ENCODE data around the gene NUBP2. TPM values are rescaled to one million over a fixed set of nuclear protein-coding genes. Genes with fewer than 3 reads are reported as not detected.

NUBP2 gene
- total RNA-seq, 1 experiment from 2014 or later, result 103 TPM

DNA sequence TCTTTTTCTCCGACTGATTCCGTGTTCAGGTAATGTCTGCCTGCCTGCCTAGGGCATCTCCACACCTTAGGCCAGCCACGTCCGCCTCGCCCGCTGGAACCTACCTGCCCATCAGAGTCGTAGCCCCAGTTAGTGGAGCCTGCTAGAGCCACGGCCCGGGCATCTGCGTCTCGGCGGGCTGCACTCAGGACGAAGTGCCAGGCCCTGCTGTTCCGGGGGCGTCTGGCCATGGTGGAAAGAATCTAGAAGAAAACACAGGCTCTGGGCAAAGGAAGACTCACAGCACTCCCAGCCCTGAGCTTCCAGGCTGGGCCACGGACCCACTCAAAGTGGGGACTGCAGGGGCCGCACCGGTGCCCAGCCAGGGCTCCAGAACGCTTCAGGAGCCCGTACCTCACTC lies 1.5 kb upstream of the NUBP2 start (continued):
- TF ChIP-seq ZNF274 (IDR thresholded peaks at IDR 0.05; ENCODE audit: low read depth, low read length), result no peak
- no peak for TF ChIP-seq JUND (IDR thresholded peaks at IDR 0.05)
- no peak for TF ChIP-seq ELF1 (IDR thresholded peaks at IDR 0.05; ENCODE audit: borderline replicate concordance, low read depth)
- TF ChIP-seq RAD21 (IDR thresholded peaks at IDR 0.05; ENCODE audit: low read depth), result no peak
- no peak for TF ChIP-seq POLR2A (IDR thresholded peaks at IDR 0.05; ENCODE audit: borderline replicate concordance, extremely low read depth, insufficient read depth, insufficient read length)
- TF ChIP-seq SRF (IDR thresholded peaks at IDR 0.05; ENCODE audit: low read depth), result no peak
- TF ChIP-seq TCF7L2 (IDR thresholded peaks at IDR 0.05; ENCODE audit: borderline replicate concordance, extremely low read depth, insufficient read depth, insufficient read length), result no peak
- no peak for TF ChIP-seq EZH2 (IDR thresholded peaks at IDR 0.05)
- no peak for TF ChIP-seq YY1 (IDR thresholded peaks at IDR 0.05; ENCODE audit: extremely low read depth, insufficient replicate concordance, low read depth, low read length)

GRCh38 chr16:1781758-1782407 lies 877 bp upstream of the NUBP2 start:
- Histone ChIP-seq H3K4me3 (replicated peaks in 1 of 2; ENCODE audit: low read depth in 1 of 2, low read length in 2 of 2) (peak overlapping the region; percentile 79 to 88), H3K36me3 (ENCODE audit: control insufficient read depth in 1 of 2, insufficient read depth in 2 of 2, low read length in 2 of 2) (peaks cover 0 to 5% of the 10 kb centered on the region in 2 experiments; a peak in 2 of 4 replicates), H3K4me2 (ENCODE audit: low read length) (peak overlapping the region; percentile 97), H4K20me1 (ENCODE audit: insufficient read depth) (no peaks in the 10 kb centered on the region), H3K4me1 (ENCODE audit: control insufficient read depth in 1 of 2, insufficient read depth in 2 of 2, low read length in 2 of 2) (peaks cover 0 to 22% of the 10 kb centered on the region in 2 experiments; a peak in 3 of 4 replicates), H3K9me2 (ENCODE audit: insufficient read depth) (no peaks in the 10 kb centered on the region), H3K9me3 (ENCODE audit: control insufficient read depth in 1 of 2, insufficient read depth in 1 of 2, low read depth in 1 of 2, low read length in 2 of 2) (no peaks in the 10 kb centered on the region), H3K79me2 (ENCODE audit: insufficient read depth, low read length) (peaks cover 45% of the 10 kb centered on the region), H3K27me3 (ENCODE audit: insufficient read depth, low read length) (no peaks in the 10 kb centered on the region), H3K27ac (ENCODE audit: low read depth, low read length) (peak overlapping the region; percentile 78), H2AFZ (ENCODE audit: low read depth, low read length, poor library complexity, severe bottlenecking) (no peak overlapping the region), H3K9ac (ENCODE audit: low read length) (peak overlapping the region; percentile 88)
- ATAC-seq (peak; percentile 11), DNase-seq (ENCODE audit: low read depth, low spot score) (no peak)
- RAD21 ChIA-PET (ENCODE audit: low non-redundant PET in 1 of 2, low total read pairs in 2 of 2, uncharacterized antibody in 2 of 2, unreplicated experiment in 2 of 2), result no interaction called here
- TF ChIP-seq POLR2AphosphoS5 (IDR thresholded peaks at IDR 0.05; ENCODE audit: low read depth, low read length), result peak; percentile 28; the same call in 1 of the 2 replicates
- no peak for TF ChIP-seq POLR2A (IDR thresholded peaks at IDR 0.05; ENCODE audit: borderline replicate concordance, extremely low read depth, insufficient read depth, insufficient read length)
- TF ChIP-seq ZFX (IDR thresholded peaks at IDR 0.05), result peak; percentile 51; the same call in 1 of the 2 replicates
- CTCF ChIA-PET, result interaction anchor here (1.0 to 1.2 kb wide), 5 partner anchors 8 to 150 kb away, joined by 3 to 13 read pairs (median 5); partner anchors contain the start of genes EME2, MAPK8IP3 and MRPS34
- intact Hi-C loops (cut with micrococcal nuclease), result loop anchor here (1.0 to 2.0 kb wide), 2 partner anchors 9 to 45 kb away; partner anchors contain the start of genes FAHD1, HAGH and MRPS34
- POLR2A ChIA-PET, result interaction anchor here (1.1 to 1.4 kb wide), 5 partner anchors 10 to 374 kb away, joined by 4 to 23 read pairs (median 6); partner anchors contain the start of genes EME2, FAHD1, HAGH and MRPS34
- BruUV-seq (replicated peaks), result no TSS peak
